ENCODE data around the gene VPS37C.

DNA sequence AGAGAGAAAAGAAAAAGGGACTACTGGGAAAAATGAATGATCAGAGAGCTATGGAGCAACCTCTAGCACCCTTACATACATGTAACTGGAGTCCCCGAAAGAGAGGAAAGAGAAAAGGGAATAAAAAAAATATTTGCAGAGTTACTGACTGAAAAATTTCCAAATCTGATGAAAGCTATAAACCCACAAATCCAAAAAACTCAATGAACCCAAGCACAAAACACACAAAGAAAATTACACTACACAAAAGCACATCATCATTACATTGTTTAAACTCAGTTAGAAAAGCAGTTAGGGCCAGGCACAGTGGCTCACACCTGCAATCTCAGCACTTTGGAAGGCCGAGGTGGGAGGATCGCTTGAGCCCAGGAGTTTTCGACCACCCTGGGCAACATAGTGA is 6.7 kb downstream of the VPS37C start:
- TF ChIP-seq, protein P1, sequence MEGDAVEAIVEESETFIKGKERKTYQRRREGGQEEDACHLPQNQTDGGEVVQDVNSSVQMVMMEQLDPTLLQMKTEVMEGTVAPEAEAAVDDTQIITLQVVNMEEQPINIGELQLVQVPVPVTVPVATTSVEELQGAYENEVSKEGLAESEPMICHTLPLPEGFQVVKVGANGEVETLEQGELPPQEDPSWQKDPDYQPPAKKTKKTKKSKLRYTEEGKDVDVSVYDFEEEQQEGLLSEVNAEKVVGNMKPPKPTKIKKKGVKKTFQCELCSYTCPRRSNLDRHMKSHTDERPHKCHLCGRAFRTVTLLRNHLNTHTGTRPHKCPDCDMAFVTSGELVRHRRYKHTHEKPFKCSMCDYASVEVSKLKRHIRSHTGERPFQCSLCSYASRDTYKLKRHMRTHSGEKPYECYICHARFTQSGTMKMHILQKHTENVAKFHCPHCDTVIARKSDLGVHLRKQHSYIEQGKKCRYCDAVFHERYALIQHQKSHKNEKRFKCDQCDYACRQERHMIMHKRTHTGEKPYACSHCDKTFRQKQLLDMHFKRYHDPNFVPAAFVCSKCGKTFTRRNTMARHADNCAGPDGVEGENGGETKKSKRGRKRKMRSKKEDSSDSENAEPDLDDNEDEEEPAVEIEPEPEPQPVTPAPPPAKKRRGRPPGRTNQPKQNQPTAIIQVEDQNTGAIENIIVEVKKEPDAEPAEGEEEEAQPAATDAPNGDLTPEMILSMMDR (IDR thresholded peaks at IDR 0.05): no peak
- no peak for TF ChIP-seq POLR2A (IDR thresholded peaks at IDR 0.05)

All from esophagus squamous epithelium (tissue), 4 donors.